Natural killer cell (primary cell): Measurements from ENCODE around the gene STH. TPM values are rescaled to one million over a fixed set of nuclear protein-coding genes. Genes with fewer than 3 reads are reported as not detected.

ENCODE experiments used
- ATAC-seq, 3 donors: fragments of 150-1000 bp in 2 of 3; fragments of 200-7000 bp in 1 of 3; cut with Tn5 transposase; 1 replicate in 1 of 3; 2 replicates in 2 of 3; pipeline ENCODE4 v1.10.0; 2021; ENCODE audit warnings: mild to moderate bottlenecking in 2 of 3, moderate library complexity in 2 of 3
- DNase-seq, 2 donors: peaks; one replicate each; pipeline versions ENCODE4 v3.0.0 to v3.0.0-alpha.2; 2013 to 2021; ENCODE audit warnings: mixed read lengths in 1 of 2
- H3K27ac ChIP-seq: one replicate; pipeline ENCODE4 v1.5.1; 2013; ENCODE audit warnings: mild to moderate bottlenecking, low read length
- H3K27me3 ChIP-seq: one replicate; pipeline ENCODE4 v1.6.1; 2013; ENCODE audit warnings: low read length; ENCODE audit not compliant: control insufficient read depth, insufficient read depth
- H3K36me3 ChIP-seq: one replicate; pipeline ENCODE4 v1.6.1; 2013; ENCODE audit warnings: low read length; ENCODE audit not compliant: control insufficient read depth, insufficient read depth
- H3K4me1 ChIP-seq: one replicate; pipeline ENCODE4 v1.6.1; 2013; ENCODE audit warnings: low read length; ENCODE audit not compliant: control insufficient read depth, insufficient read depth
- H3K4me3 ChIP-seq: one replicate; pipeline ENCODE4 v1.5.1; 2013; ENCODE audit warnings: low read length
- H3K9me3 ChIP-seq: one replicate; pipeline ENCODE4 v1.6.1; 2013; ENCODE audit warnings: low read length; ENCODE audit not compliant: control insufficient read depth, insufficient read depth
- H3K27ac Mint-ChIP-seq, 2 donors: one replicate each; pipeline ENCODE4 v1.8.0; 2022; ENCODE audit warnings: mild to moderate bottlenecking in 2 of 2, mixed read lengths in 2 of 2, moderate library complexity in 1 of 2
- H3K27me3 Mint-ChIP-seq, 2 donors: one replicate each; pipeline ENCODE4 v1.8.0; 2022; ENCODE audit warnings: low read depth in 2 of 2, mixed read lengths in 2 of 2
- H3K36me3 Mint-ChIP-seq: one replicate; pipeline ENCODE4 v1.8.0; 2022; ENCODE audit warnings: mixed read lengths
- H3K4me1 Mint-ChIP-seq, 2 donors: one replicate each; pipeline ENCODE4 v1.8.0; 2022; ENCODE audit warnings: mixed read lengths in 2 of 2
- H3K4me3 Mint-ChIP-seq: one replicate; pipeline ENCODE4 v1.8.0; 2022; ENCODE audit warnings: mild to moderate bottlenecking, moderate library complexity, mixed read lengths
- H3K9me3 Mint-ChIP-seq, 2 donors: one replicate each; pipeline ENCODE4 v1.8.0; 2022; ENCODE audit warnings: mixed read lengths in 2 of 2
- CTCF ChIP-seq: fragments of 200-600 bp; IDR thresholded peaks from one replicate; pipeline ENCODE4 v1.8.0; 2022; ENCODE audit warnings: antibody characterized with exemption
- WGBS: methylation state at CpG from one replicate; pipeline ENCODE4 v1.1.7; 2013; ENCODE audit warnings: missing lambda C conversion rate; ENCODE audit not compliant: insufficient coverage; 5-methylcytosine and 5-hydroxymethylcytosine counted together
- intact Hi-C: fragments of 100-400 bp; cut with micrococcal nuclease; formaldehyde crosslinking; loops from one replicate; pipeline ENCODE4 v1.14.2; 2022
- total RNA-seq, 4 donors: library from RNA; stranded (reverse); fragments of 120-200 nt in 1 of 4; gene quantifications; one replicate each; pipeline versions ENCODE4 v1.2.3 to v1.2.4, GENCODE V29; 2013 to 2022

Gene STH
- total RNA-seq, 3 donors from 2014 or later (not counting 1 experiment from before 2014, with no cell fraction given) = not detected

GRCh38 chr17:45951403-45951802 lies 47.6 kb upstream of the STH start:
- Mint-ChIP-seq H3K36me3 (no peaks in the 10 kb centered on the region), H3K4me1 (peaks cover 7 to 12% of the 10 kb centered on the region in 2 donors), H3K27me3 (peaks cover 27 to 35% of the 10 kb centered on the region in 2 donors), H3K27ac (no peak overlapping the region), H3K9me3 (no peaks in the 10 kb centered on the region), H3K4me3 (no peak overlapping the region)
- TF ChIP-seq CTCF = no peak
- Histone ChIP-seq H3K27me3 (peaks cover 8% of the 10 kb centered on the region), H3K9me3 (no peaks in the 10 kb centered on the region), H3K4me1 (peaks cover 3% of the 10 kb centered on the region), H3K4me3 (no peak overlapping the region), H3K27ac (no peak overlapping the region), H3K36me3 (no peaks in the 10 kb centered on the region)
- DNase-seq (no peak), ATAC-seq (no peak)
- intact Hi-C loops = no loop called here
- WGBS = 76% methylated on average over 10 of the region's 10 CpGs

- peaks cover 8% of the 10 kb centered on the region for H3K27me3 ChIP-seq
- no peak for TF ChIP-seq CTCF
- peaks cover 3% of the 10 kb centered on the region for H3K4me1 ChIP-seq
- H3K27ac Mint-ChIP-seq = no peak overlapping the region
- H3K4me3 Mint-ChIP-seq = no peak overlapping the region
- no peaks in the 10 kb centered on the region for H3K9me3 Mint-ChIP-seq
- no peaks in the 10 kb centered on the region for H3K36me3 Mint-ChIP-seq
- peaks cover 7 to 12% of the 10 kb centered on the region in 2 donors for H3K4me1 Mint-ChIP-seq
- H3K9me3 ChIP-seq = no peaks in the 10 kb centered on the region
- DNase-seq = no peak
- WGBS = 88% methylated on average over 6 of the region's 6 CpGs
- no peak overlapping the region for H3K4me3 ChIP-seq
- intact Hi-C loops = no loop called here
- peaks cover 27 to 30% of the 10 kb centered on the region in 2 donors for H3K27me3 Mint-ChIP-seq
- no peak for ATAC-seq
- H3K27ac ChIP-seq = no peak overlapping the region
- H3K36me3 ChIP-seq = no peaks in the 10 kb centered on the region
Measured at GRCh38 chr17:45951941-45952340, 47.1 kb upstream of the STH start.

- no peak overlapping the region for H3K4me3 ChIP-seq
- intact Hi-C loops = no loop called here
- ATAC-seq (no peak), DNase-seq (no peak)
- H3K27ac ChIP-seq = no peak overlapping the region
- Mint-ChIP-seq H3K4me1 (peaks cover 7 to 12% of the 10 kb centered on the region in 2 donors), H3K27ac (no peak overlapping the region), H3K9me3 (no peaks in the 10 kb centered on the region), H3K4me3 (no peak overlapping the region), H3K27me3 (peaks cover 27 to 29% of the 10 kb centered on the region in 2 donors), H3K36me3 (no peaks in the 10 kb centered on the region)
- H3K27me3 ChIP-seq = peaks cover 8% of the 10 kb centered on the region
- 93% methylated on average over 6 of the region's 6 CpGs for WGBS
- no peaks in the 10 kb centered on the region for H3K9me3 ChIP-seq
- no peaks in the 10 kb centered on the region for H3K36me3 ChIP-seq
- peaks cover 3% of the 10 kb centered on the region for H3K4me1 ChIP-seq
- TF ChIP-seq CTCF = no peak
Measured at GRCh38 chr17:45952814-45953320, 46.2 kb upstream of the STH start.

GRCh38 chr17:45953561-45953960 lies 45.5 kb upstream of the STH start:
- no peak overlapping the region for H3K4me3 Mint-ChIP-seq
- no peaks in the 10 kb centered on the region for H3K36me3 Mint-ChIP-seq
- Histone ChIP-seq H3K9me3 (no peaks in the 10 kb centered on the region), H3K27ac (no peak overlapping the region), H3K27me3 (peaks cover 8% of the 10 kb centered on the region), H3K4me1 (peaks cover 3% of the 10 kb centered on the region), H3K36me3 (no peaks in the 10 kb centered on the region), H3K4me3 (no peak overlapping the region)
- H3K4me1 Mint-ChIP-seq = peaks cover 7 to 10% of the 10 kb centered on the region in 2 donors
- H3K9me3 Mint-ChIP-seq = no peaks in the 10 kb centered on the region
- no peak overlapping the region for H3K27ac Mint-ChIP-seq
- H3K27me3 Mint-ChIP-seq = peaks cover 27 to 29% of the 10 kb centered on the region in 2 donors
- 93% methylated on average over 2 of the region's 2 CpGs for WGBS
- DNase-seq = no peak
- intact Hi-C loops = no loop called here
- ATAC-seq = no peak
- TF ChIP-seq CTCF = no peak
